Endodermal cell (in vitro differentiated cells): ENCODE data around the gene NT5DC1. TPM values are rescaled to one million over a fixed set of nuclear protein-coding genes. Genes with fewer than 3 reads are reported as not detected.

Source experiments
- DNase-seq: peaks from one replicate; pipeline ENCODE4 v3.0.0-alpha.2; 2017
- H3K27ac ChIP-seq: 2 replicates; pipeline ENCODE4 v1.5.1; 2013; ENCODE audit warnings: mild to moderate bottlenecking, low read depth, low read length, moderate library complexity
- H3K27me3 ChIP-seq: 2 replicates; pipeline ENCODE4 v1.6.1; 2013; ENCODE audit warnings: mild to moderate bottlenecking, low read length, moderate library complexity; ENCODE audit not compliant: insufficient read depth, control insufficient read depth, poor library complexity, severe bottlenecking
- H3K36me3 ChIP-seq: 2 replicates; pipeline ENCODE4 v1.7.0; 2013; ENCODE audit warnings: mild to moderate bottlenecking, low read length, moderate library complexity; ENCODE audit not compliant: control insufficient read depth, insufficient read depth
- H3K4me1 ChIP-seq: one replicate; pipeline ENCODE4 v1.7.0; 2013; ENCODE audit warnings: low read length; ENCODE audit not compliant: control insufficient read depth, insufficient read depth
- H3K4me3 ChIP-seq: 2 replicates; pipeline ENCODE4 v1.5.1; 2013; ENCODE audit warnings: mild to moderate bottlenecking, low read length, moderate library complexity
- H3K9ac ChIP-seq: 2 replicates; pipeline ENCODE4 v1.6.1; 2013; ENCODE audit warnings: mild to moderate bottlenecking, low read length, moderate library complexity; ENCODE audit not compliant: poor library complexity, severe bottlenecking; ENCODE audit errors: extremely low read depth
- H3K9me3 ChIP-seq: 2 replicates; pipeline ENCODE4 v1.6.1; 2013; ENCODE audit warnings: mild to moderate bottlenecking, low read length, moderate library complexity; ENCODE audit not compliant: control insufficient read depth
- H3K27ac Mint-ChIP-seq: 2 replicates; pipeline ENCODE4 v1.8.0; 2020; ENCODE audit warnings: mixed read lengths
- H3K27me3 Mint-ChIP-seq: 2 replicates; pipeline ENCODE4 v1.8.0; 2021; ENCODE audit warnings: mild to moderate bottlenecking, mixed read lengths; ENCODE audit not compliant: insufficient read depth
- H3K36me3 Mint-ChIP-seq: 2 replicates; pipeline ENCODE4 v1.8.0; 2020; ENCODE audit warnings: low read depth, mixed read lengths
- H3K4me1 Mint-ChIP-seq: 2 replicates; pipeline ENCODE4 v1.8.0; 2020; ENCODE audit warnings: mixed read lengths
- H3K4me3 Mint-ChIP-seq: 2 replicates; pipeline ENCODE4 v1.8.0; 2020; ENCODE audit warnings: mild to moderate bottlenecking, moderate library complexity, mixed read lengths
- H3K9me3 Mint-ChIP-seq: 2 replicates; pipeline ENCODE4 v1.8.0; 2020; ENCODE audit warnings: mild to moderate bottlenecking, mixed read lengths
- WGBS, 2 experiments: methylation state at CpG; one replicate each; pipeline versions ENCODE4 v1.1.5 to v1.1.7; 2013; ENCODE audit warnings: missing lambda C conversion rate in 2 of 2, mixed read lengths in 1 of 2; ENCODE audit not compliant: insufficient coverage in 1 of 2, insufficient read length in 1 of 2; 5-methylcytosine and 5-hydroxymethylcytosine counted together
- total RNA-seq, 2 donors: library from RNA; stranded (reverse); fragmentation: NEBNext Ultra II Directional in 1 of 2; extraction: Animal tissue kit (Norgen Biotek cat#: 25700) in 1 of 2; gene quantifications; 2 replicates in 1 of 2; 3 replicates in 1 of 2; pipeline ENCODE4 v1.2.1, GENCODE V29; 2021
- TF ChIP-seq, protein P1 (sequence below): fragments of 200-600 bp; sonication (generic); conservative IDR thresholded peaks from 2 replicates; pipeline ENCODE4 v1.5.0; 2021; ENCODE audit warnings: antibody characterized with exemption, mild to moderate bottlenecking

NT5DC1 gene
- total RNA-seq, 2 donors from 2014 or later: 83.0 to 136 TPM

DNA sequence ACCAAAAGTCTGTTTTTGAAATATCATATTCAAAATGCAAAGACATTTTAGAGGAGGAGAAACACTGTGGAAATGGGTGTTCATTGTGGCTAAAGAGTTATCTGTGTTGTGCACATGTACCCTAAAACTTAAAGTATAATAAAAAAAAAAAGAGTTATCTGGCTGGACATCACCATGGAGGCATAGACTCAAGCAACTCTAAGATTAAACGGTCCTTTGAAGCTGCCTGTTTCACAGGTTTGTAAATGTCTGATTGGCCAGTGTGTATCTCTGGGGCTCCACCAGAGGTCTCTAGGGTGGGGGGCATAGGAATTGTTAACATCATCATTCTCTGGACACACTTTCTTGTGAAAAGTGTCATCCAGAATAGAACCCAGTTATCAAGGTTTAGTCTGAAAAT, 114.0 kb downstream of the NT5DC1 start:
- Histone ChIP-seq H3K27ac (no peak overlapping the region), H3K36me3 (peaks cover 10% of the 10 kb centered on the region), H3K9ac (no peak overlapping the region), H3K4me3 (no peak overlapping the region), H3K27me3 (no peaks in the 10 kb centered on the region), H3K9me3 (no peaks in the 10 kb centered on the region), H3K4me1 (no peaks in the 10 kb centered on the region)
- TF ChIP-seq, protein P1, sequence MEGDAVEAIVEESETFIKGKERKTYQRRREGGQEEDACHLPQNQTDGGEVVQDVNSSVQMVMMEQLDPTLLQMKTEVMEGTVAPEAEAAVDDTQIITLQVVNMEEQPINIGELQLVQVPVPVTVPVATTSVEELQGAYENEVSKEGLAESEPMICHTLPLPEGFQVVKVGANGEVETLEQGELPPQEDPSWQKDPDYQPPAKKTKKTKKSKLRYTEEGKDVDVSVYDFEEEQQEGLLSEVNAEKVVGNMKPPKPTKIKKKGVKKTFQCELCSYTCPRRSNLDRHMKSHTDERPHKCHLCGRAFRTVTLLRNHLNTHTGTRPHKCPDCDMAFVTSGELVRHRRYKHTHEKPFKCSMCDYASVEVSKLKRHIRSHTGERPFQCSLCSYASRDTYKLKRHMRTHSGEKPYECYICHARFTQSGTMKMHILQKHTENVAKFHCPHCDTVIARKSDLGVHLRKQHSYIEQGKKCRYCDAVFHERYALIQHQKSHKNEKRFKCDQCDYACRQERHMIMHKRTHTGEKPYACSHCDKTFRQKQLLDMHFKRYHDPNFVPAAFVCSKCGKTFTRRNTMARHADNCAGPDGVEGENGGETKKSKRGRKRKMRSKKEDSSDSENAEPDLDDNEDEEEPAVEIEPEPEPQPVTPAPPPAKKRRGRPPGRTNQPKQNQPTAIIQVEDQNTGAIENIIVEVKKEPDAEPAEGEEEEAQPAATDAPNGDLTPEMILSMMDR: no peak
- Mint-ChIP-seq H3K27me3 (no peaks in the 10 kb centered on the region), H3K9me3 (no peaks in the 10 kb centered on the region), H3K4me3 (no peak overlapping the region), H3K4me1 (peaks cover 12% of the 10 kb centered on the region), H3K27ac (no peak overlapping the region), H3K36me3 (no peaks in the 10 kb centered on the region)
- WGBS, 2 experiments: 94% methylated on average over 1 of the region's 1 CpG; no CpG with 5 or more reads in 1 of the 2 experiments
- DNase-seq: no peak

DNA sequence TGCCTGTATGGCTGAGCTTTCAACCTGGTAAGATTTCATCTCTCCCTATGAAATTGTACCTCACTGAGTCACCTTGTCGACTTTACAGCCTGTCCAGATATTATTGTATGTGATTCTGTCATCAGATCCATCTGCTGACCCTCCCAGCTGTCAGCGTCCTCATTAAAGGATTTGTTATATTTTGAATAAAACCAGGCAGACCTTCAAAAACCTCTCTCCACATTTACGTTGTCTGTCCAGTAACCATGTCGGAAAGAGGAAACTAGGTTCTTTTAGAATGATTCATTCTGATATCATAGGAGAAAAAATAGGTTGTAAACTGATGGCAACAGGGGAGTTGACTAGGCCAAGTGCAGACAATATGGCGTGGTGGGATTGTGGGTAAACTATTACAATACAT, 114.8 kb downstream of the NT5DC1 start:
- Histone ChIP-seq H3K9me3 (no peaks in the 10 kb centered on the region), H3K36me3 (peaks cover 10% of the 10 kb centered on the region), H3K9ac (no peak overlapping the region), H3K4me3 (no peak overlapping the region), H3K27ac (no peak overlapping the region), H3K4me1 (peaks cover 4% of the 10 kb centered on the region), H3K27me3 (no peaks in the 10 kb centered on the region)
- no peaks in the 10 kb centered on the region for H3K9me3 Mint-ChIP-seq
- H3K4me1 Mint-ChIP-seq: peaks cover 12% of the 10 kb centered on the region
- no peak overlapping the region for H3K4me3 Mint-ChIP-seq
- H3K27ac Mint-ChIP-seq: no peak overlapping the region
- no peak for DNase-seq
- 93 to 100% methylated on average over 1 to 4 of the region's 5 CpGs for WGBS, 2 experiments
- no peaks in the 10 kb centered on the region for H3K36me3 Mint-ChIP-seq
- H3K27me3 Mint-ChIP-seq: no peaks in the 10 kb centered on the region
- TF ChIP-seq, protein P1: no peak

DNA sequence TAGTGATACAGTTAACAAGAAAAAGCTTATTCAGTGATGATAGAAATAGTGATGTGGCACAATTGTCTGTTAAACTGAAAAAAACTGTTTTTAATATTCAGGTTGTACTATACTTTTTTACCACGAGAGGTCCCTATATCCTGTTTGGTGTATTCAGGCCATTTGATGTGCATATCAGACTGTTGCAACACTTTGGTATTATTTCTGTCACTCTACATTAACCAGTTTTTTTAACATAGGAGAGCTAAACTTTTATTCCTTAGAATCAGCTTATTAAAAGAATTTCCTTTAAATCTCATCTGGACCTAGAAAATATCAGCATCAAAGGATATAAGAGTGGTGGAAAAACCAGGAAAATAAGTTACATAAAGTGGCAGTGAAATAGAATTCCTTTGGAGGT, 116.4 kb downstream of the NT5DC1 start:
- TF ChIP-seq, protein P1: peak; percentile 77
- Mint-ChIP-seq H3K4me3 (no peak overlapping the region), H3K27ac (no peak overlapping the region), H3K9me3 (no peaks in the 10 kb centered on the region), H3K36me3 (peaks cover 6% of the 10 kb centered on the region), H3K4me1 (peaks cover 11% of the 10 kb centered on the region), H3K27me3 (no peaks in the 10 kb centered on the region)
- H3K27ac ChIP-seq: no peak overlapping the region
- no peaks in the 10 kb centered on the region for H3K9me3 ChIP-seq
- H3K4me1 ChIP-seq: peaks cover 4% of the 10 kb centered on the region
- peaks cover 14% of the 10 kb centered on the region for H3K36me3 ChIP-seq
- DNase-seq: no peak
- no peaks in the 10 kb centered on the region for H3K27me3 ChIP-seq
- 33% methylated on average over 1 of the region's 1 CpG; no CpG with 5 or more reads in 1 of the 2 experiments for WGBS, 2 experiments
- no peak overlapping the region for H3K9ac ChIP-seq
- no peak overlapping the region for H3K4me3 ChIP-seq
